ENCODE data around the gene GIMAP8. TPM values are rescaled to one million over a fixed set of nuclear protein-coding genes. Genes with fewer than 3 reads are reported as not detected.

GIMAP8 gene
- total RNA-seq, 1 experiment from 2014 or later = not detected

Other genes starting within 250 kb of the GIMAP8 start
- 3.3 TPM in 1 of 2 replicates, not detected in the other for gene LRRC61, start 127.3 kb upstream of the GIMAP8 start, total RNA-seq (2014; rRNA removed; shearing (Covaris generic))
- 0.68 and 0.98 TPM in 2 replicates for gene ACTR3C, start 127.1 kb upstream of the GIMAP8 start, total RNA-seq (2014; rRNA removed; shearing (Covaris generic))
- gene RARRES2, start 109.0 kb upstream of the GIMAP8 start, total RNA-seq (2014; rRNA removed; shearing (Covaris generic)) = 5.0 and 5.9 TPM in 2 replicates
- 266 and 278 TPM in 2 replicates for gene REPIN1, start 81.8 kb upstream of the GIMAP8 start, total RNA-seq (2014; rRNA removed; shearing (Covaris generic))
- gene ZNF775, start 71.3 kb upstream of the GIMAP8 start, total RNA-seq (2014; rRNA removed; shearing (Covaris generic)) = 21.0 and 23.4 TPM in 2 replicates
- not detected in 2 replicates for gene GIMAP7, start 64.2 kb downstream of the GIMAP8 start, total RNA-seq (2014; rRNA removed; shearing (Covaris generic))
- not detected in 2 replicates for gene GIMAP4, start 116.8 kb downstream of the GIMAP8 start, total RNA-seq (2014; rRNA removed; shearing (Covaris generic))
- not detected in 2 replicates for gene GIMAP6, start 181.8 kb downstream of the GIMAP8 start, total RNA-seq (2014; rRNA removed; shearing (Covaris generic))
- not detected in 2 replicates for gene GIMAP2, start 235.1 kb downstream of the GIMAP8 start, total RNA-seq (2014; rRNA removed; shearing (Covaris generic))

Data from G401 (cell line).